GM19043 (cell line): Measurements from ENCODE around the gene NPTX1.
A peak's percentile ranks its signal among the peaks of the same experiment; 100 is the strongest.

Source experiments
- ATAC-seq: cut with Tn5 transposase; IDR thresholded peaks from one replicate; pipeline ENCODE4 v1.9.1; 2021; ENCODE audit warnings: low read depth; ENCODE audit not compliant: unreplicated experiment

The NPTX1 gene

GRCh38 chr17:80464486-80464885 is 11.9 kb downstream of the NPTX1 start:
- ATAC-seq, result no peak

- ATAC-seq, result no peak
These were observed 12.5 kb downstream of the NPTX1 start for GRCh38 chr17:80463784-80464400.

DNA sequence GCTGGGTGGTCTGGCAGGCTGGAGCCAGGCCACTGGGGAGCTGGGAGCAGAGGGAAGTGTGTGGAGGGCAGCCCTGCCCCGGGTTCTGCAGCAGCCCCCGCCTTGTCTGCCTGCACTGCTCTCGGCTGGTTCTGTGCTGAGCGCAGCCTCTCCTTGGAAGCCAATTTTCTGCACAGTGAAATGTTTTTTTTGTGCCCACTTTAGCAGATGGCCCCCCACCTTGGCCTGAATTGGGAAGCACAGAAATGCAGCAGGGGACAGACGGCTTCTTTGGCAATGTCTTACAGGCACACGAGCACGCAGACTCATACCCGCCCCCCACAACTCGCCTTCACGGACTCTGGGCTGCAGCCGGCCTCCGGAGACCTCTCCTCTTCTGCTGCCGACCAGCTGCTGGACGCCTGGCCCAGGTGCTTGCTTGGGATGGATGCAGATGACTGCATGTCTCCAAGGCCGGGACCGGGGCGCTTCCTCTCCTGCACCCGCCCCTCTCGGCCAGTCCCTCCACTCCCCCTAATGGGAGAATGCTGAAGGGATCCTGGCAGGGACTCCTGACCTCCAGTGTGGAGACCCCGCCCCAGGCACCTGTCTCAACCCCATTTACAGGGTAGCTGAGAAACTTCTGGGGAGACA is 14.8 kb downstream of the NPTX1 start:
- no peak for ATAC-seq

GRCh38 chr17:80460429-80460834 is 16.0 kb downstream of the NPTX1 start:
- ATAC-seq, result no peak

- no peak for ATAC-seq
These were observed 17.2 kb downstream of the NPTX1 start for GRCh38 chr17:80459234-80459633.

GRCh38 chr17:80458016-80458415 is 18.4 kb downstream of the NPTX1 start:
- ATAC-seq, result no peak

GRCh38 chr17:80457236-80457856 is 19.1 kb downstream of the NPTX1 start:
- ATAC-seq, result no peak

DNA sequence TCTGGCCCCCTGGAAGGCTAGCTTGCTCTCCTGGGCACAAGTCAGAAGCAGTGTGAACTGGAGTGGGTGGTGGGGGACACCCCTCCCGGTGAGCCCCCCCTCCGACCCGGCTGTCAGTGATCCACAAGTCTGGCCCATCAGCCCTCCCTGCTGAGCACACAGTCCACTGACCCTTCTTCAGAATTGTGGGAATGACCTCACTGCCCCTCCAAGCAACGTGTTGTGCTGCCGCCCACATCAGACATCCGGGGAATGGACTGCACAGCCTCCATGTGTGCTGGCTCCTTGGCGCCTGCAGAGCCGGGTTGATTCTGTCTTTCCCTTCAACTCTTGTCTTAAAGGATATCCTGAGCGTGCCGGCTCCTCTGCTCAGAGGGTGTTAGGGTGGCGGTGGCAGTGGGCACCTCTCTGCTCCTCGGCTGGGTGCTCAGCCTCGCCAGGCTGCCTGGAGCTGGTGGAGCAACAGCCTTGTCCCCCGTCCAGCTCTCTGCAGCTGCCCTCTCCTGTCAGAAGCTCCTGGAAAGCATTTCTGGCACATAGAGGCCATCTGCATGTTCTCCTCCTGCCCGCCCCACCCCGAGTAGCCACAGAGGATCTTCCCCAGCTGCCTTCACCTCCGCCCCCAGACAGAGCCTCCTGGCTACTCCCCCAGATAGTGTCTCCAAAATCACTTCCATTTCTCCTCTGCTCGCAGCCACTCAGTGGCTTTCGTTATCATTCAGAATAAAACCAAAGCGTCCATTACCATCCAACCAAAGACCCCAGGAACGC is 19.8 kb downstream of the NPTX1 start:
- ATAC-seq, result no peak

GRCh38 chr17:80455784-80456183 is 20.6 kb downstream of the NPTX1 start:
- ATAC-seq, result no peak

- ATAC-seq, result peak; percentile 17
These were observed 21.1 kb downstream of the NPTX1 start for GRCh38 chr17:80455336-80455710.

DNA sequence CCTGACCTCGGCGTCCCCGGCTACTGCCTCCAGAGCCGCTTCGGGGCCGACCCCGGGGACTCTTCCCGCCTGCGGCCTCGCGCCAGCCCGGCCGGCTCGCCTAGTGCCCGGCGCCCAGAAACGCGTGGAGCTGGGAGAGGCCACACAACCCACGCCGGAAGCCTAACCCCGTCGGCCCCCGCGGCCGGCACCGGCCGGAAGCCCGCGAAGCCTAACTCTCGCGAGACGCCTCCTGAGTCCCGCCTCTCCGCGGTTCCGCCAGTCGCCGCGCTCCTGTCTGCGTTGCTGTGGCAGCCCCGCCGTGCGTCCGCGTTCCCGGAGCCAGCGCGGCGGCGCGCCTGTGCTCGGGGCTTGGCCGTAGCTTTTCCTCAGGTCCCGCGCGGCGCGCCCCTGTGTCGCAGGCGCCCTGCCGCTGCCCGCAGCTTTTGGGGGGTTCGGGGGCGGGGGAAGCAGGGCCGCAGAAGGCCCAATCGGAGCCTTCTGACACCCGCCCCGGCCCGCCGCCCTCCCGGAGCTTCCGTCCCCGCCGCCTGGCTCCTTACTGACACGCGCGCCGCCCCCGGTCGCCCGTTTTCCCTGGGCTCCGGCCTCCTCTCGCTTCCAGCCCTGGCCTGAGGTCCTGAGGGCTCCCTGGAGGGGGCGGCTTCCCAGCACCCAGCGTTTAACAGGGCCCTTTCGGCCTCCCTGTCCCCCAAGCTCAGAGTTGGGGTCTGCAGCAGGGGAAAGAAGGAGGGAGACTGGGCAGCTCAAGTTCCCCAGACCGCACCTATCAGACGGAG is 21.7 kb downstream of the NPTX1 start:
- peak; percentile 84 for ATAC-seq

GRCh38 chr17:80453998-80454556 is 22.3 kb downstream of the NPTX1 start:
- no peak for ATAC-seq

- ATAC-seq, result no peak
These were observed 23.0 kb downstream of the NPTX1 start for GRCh38 chr17:80453126-80453997.

- ATAC-seq, result no peak
These were observed 24.1 kb downstream of the NPTX1 start for GRCh38 chr17:80452173-80452915.

DNA sequence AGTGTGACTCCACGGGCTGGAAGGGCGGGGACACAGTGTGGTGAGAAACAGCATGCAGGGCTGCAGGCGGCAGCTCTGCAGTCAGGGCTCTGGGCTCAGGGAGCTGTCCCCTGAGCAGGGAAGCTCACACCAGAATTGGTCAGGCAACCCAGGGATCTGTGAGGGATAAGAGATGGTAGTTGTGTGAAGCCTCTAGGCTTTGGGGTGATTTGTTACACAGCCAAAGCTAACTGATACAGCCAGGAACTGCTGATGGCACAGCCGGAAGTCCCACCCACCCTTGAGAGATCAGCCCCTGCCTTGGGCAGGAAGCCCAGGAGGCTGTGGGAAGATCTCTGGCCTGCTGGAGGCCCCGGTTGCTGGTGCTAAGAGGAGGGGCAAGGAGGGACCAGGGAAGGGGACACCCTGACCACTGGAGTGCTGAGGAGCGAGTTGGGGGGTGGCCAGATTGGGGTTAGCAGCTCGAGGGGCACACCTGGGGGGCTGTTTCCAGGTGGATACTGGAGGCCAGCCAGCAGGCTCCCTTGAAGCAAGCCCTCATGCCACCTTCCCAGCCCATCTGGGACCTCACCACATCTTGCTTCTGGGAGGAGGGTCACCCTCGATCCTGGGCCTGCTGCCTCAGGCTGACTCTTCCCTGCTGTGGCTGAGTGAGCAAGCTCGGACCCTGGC is 25.2 kb downstream of the NPTX1 start:
- no peak for ATAC-seq

GRCh38 chr17:80449930-80450576 is 26.4 kb downstream of the NPTX1 start:
- ATAC-seq, result no peak

GRCh38 chr17:80449194-80449929 is 27.0 kb downstream of the NPTX1 start:
- ATAC-seq, result no peak
